Measurements from ENCODE around the gene XPC.
"Not testable (repeated sequence)": the region's sequence is repeated elsewhere in the genome, so short reads cannot be mapped to it uniquely, and the experiment has no call there.

The XPC gene

GRCh38 chr3:14132120-14132519 is 46.3 kb downstream of the XPC start:
- no peak for DNase-seq

- no peak for DNase-seq
Observed at GRCh38 chr3:14131134-14131533, 47.3 kb downstream of the XPC start.

- no peak for DNase-seq
Observed at GRCh38 chr3:14130707-14131106, 47.7 kb downstream of the XPC start.

- DNase-seq, result no peak
Observed at GRCh38 chr3:14130230-14130629, 48.2 kb downstream of the XPC start.

GRCh38 chr3:14129296-14129695 is 49.1 kb downstream of the XPC start:
- no peak for DNase-seq

- DNase-seq, result no peak
Observed at GRCh38 chr3:14128724-14129123, 49.7 kb downstream of the XPC start.

- DNase-seq, result no peak
Observed at GRCh38 chr3:14127516-14128161, 50.8 kb downstream of the XPC start.

GRCh38 chr3:14126887-14127505 is 51.4 kb downstream of the XPC start:
- DNase-seq, result no peak

GRCh38 chr3:14126017-14126886 is 52.1 kb downstream of the XPC start:
- DNase-seq, result no peak

- DNase-seq, result no peak
Observed at GRCh38 chr3:14125193-14126016, 53.0 kb downstream of the XPC start.

GRCh38 chr3:14124615-14125192 is 53.7 kb downstream of the XPC start, which contains the start of the genes CHCHD4 and TMEM43:
CHCHD4 (minus strand) TSS chr3:14124870; CDS start chr3:14124676, 194 bp downstream.
TMEM43 (plus strand) TSS chr3:14125052; CDS start chr3:14125194, 142 bp downstream.
- DNase-seq, result peak; percentile 95

- DNase-seq, result peak; percentile 42
Observed at GRCh38 chr3:14124223-14124614, 54.2 kb downstream of the XPC start.

GRCh38 chr3:14123308-14124222 is 54.8 kb downstream of the XPC start:
- DNase-seq, result no peak

GRCh38 chr3:14122301-14122700 is 56.1 kb downstream of the XPC start:
- no peak for DNase-seq

GRCh38 chr3:14121859-14122258 is 56.5 kb downstream of the XPC start:
- DNase-seq, result no peak

- not testable (repeated sequence) for DNase-seq
Observed at GRCh38 chr3:14120921-14121448, 57.4 kb downstream of the XPC start.

- no peak for DNase-seq
Observed at GRCh38 chr3:14120111-14120920, 58.1 kb downstream of the XPC start.

- DNase-seq, result no peak
Observed at GRCh38 chr3:14119651-14120050, 58.8 kb downstream of the XPC start.

GRCh38 chr3:14118400-14119381 is 59.7 kb downstream of the XPC start:
- DNase-seq, result no peak

Measured in NCI-H774 (cell line).